ENCODE measurements around the gene ELP4. TPM values are rescaled to one million over a fixed set of nuclear protein-coding genes. Genes with fewer than 3 reads are reported as not detected.

The ELP4 gene
- total and polyA plus RNA-seq, 2 donors from 2014 or later = 20.3 to 26.2 TPM

DNA sequence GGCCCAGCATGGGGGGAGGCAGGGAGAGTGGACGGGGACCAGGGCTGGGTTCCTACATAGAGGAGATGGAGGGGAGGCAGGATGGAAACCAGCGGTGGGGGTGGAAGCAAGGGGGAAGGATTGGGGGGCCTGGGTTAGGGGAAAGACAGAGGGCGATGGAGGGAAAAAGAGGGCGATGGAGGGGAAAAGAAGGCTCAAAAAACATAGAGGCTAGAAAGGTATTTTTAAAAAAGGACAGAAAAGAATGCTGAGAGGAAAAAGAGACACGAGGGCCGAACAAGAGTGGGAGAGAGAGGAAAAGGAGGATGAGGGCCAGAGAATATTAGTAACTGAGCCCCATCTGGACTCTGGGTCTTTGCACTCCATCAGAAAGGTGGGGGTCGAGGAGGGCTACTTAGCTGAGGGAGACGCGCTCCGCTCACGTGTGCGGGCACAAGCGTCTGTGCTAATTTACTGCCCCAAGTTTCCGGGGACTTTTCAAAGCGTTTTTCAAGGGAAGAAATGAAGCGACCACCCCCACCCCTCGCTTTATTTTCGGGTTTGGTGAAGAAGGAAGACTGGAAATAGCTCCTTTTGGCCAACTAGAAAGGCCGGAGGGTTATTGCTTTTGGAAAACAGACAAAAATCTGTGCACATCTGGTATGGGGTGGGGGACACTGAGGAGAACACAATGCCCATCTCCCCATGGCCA, 287.1 kb downstream of the ELP4 start:
- DNase-seq = peak in 1 of 5 donors; percentile 9
- H3K4me3 ChIP-seq (ENCODE audit: low read length in 3 of 3) = no peak overlapping the region
- no peaks in the 10 kb centered on the region for H3K36me3 ChIP-seq (ENCODE audit: control insufficient read depth in 2 of 3, insufficient read depth in 3 of 3, low read length in 3 of 3)
- TF ChIP-seq, protein P1, sequence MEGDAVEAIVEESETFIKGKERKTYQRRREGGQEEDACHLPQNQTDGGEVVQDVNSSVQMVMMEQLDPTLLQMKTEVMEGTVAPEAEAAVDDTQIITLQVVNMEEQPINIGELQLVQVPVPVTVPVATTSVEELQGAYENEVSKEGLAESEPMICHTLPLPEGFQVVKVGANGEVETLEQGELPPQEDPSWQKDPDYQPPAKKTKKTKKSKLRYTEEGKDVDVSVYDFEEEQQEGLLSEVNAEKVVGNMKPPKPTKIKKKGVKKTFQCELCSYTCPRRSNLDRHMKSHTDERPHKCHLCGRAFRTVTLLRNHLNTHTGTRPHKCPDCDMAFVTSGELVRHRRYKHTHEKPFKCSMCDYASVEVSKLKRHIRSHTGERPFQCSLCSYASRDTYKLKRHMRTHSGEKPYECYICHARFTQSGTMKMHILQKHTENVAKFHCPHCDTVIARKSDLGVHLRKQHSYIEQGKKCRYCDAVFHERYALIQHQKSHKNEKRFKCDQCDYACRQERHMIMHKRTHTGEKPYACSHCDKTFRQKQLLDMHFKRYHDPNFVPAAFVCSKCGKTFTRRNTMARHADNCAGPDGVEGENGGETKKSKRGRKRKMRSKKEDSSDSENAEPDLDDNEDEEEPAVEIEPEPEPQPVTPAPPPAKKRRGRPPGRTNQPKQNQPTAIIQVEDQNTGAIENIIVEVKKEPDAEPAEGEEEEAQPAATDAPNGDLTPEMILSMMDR (IDR thresholded peaks at IDR 0.05; ENCODE audit: borderline replicate concordance, extremely low read depth, insufficient read depth) = no peak
- H3K9me3 ChIP-seq (ENCODE audit: control insufficient read depth in 2 of 3, insufficient read depth in 1 of 3, low read length in 3 of 3) = peaks cover 0 to 3% (median 0%) of the 10 kb centered on the region in 3 donors
- H3K4me1 ChIP-seq (ENCODE audit: control insufficient read depth in 2 of 3, insufficient read depth in 2 of 3, low read depth in 1 of 3, low read length in 3 of 3) = peaks cover 0 to 4% (median 3%) of the 10 kb centered on the region in 3 donors
- H3K27ac ChIP-seq (ENCODE audit: low read depth in 2 of 2, low read length in 2 of 2) = no peak overlapping the region
- FAIRE-seq = no peak
- peaks cover 48% of the 10 kb centered on the region for H3K27me3 ChIP-seq (ENCODE audit: control insufficient read depth, insufficient read depth, low read length)
- intact Hi-C loops (cut with DNase I) = no loop called here
- H3K9ac ChIP-seq (ENCODE audit: low read length in 3 of 3) = no peak overlapping the region

DNA sequence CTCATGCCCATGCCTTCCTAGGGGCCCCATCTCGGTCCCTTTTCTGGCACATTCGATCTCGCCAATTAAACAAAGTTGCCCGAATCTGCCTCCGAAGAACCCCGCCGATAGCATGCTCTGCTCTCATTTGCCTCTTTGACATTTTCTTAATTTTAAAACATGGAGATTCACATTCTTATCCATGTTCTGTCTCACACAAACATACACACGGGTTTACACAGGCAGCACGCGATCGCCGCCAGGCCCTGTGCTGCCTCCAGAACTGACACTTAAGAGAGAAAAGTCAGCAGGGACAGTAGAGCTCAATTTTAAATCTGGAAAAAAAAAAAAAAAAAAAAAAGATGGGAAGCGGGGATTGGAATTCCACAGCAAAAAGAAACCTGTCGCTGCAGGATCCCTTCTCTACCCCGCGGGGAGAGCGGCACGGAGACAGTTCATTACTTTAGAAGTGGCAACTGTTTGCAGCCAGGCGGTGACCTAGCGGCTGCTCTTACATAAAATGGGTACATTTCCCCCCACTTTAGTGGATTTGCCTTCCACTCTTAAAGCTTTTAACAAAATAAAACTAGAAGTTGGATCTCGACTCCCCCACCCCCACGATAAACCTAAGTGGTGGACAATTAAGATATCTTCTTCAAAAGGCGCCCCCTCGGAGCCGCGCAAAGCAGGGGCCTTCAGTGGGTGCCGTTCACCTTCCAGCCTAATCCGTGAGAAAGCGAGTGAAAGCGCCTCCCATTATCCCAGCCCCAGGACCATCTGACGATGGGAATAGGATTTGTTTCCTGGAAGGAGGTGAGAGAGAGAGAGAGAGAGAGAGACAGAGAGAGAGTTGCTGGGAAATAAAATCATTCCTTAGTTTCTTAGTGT, 287.9 kb downstream of the ELP4 start:
- no peak overlapping the region for H3K9ac ChIP-seq (ENCODE audit: low read length in 3 of 3)
- TF ChIP-seq, protein P1 (IDR thresholded peaks at IDR 0.05; ENCODE audit: borderline replicate concordance, extremely low read depth, insufficient read depth) = no peak

DNA sequence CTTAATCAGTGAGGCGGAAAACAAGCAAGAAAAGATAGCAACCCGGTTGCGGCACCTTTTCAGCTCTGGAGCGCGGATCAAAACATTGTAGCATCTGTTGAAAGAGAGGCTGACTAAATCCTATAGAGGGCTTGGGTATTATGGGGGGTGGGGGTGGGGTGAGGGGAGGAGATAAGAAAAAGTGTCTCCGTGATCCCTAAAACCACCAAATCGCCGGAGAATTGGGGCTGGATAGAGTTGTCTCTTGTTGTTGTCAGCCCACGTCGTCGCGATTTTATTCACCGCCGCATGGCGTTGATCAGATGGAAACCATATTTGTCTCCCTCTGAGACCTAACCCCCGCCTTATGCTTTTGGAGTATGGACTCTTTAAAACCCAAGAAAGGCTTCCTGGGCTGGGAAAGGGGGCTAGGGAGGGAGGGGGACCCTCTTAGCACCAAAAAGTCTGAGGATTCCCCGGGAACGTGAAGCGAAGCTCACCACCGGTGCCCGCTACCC, 288.5 kb downstream of the ELP4 start:
- Histone ChIP-seq H3K9me3 (ENCODE audit: control insufficient read depth in 2 of 3, insufficient read depth in 1 of 3, low read length in 3 of 3) (peaks cover 0 to 3% (median 0%) of the 10 kb centered on the region in 3 donors), H3K27me3 (ENCODE audit: control insufficient read depth, insufficient read depth, low read length) (peaks cover 61% of the 10 kb centered on the region), H3K4me3 (ENCODE audit: low read length in 3 of 3) (no peak overlapping the region), H3K9ac (ENCODE audit: low read length in 3 of 3) (no peak overlapping the region), H3K4me1 (ENCODE audit: control insufficient read depth in 2 of 3, insufficient read depth in 2 of 3, low read depth in 1 of 3, low read length in 3 of 3) (peaks cover 0 to 4% (median 3%) of the 10 kb centered on the region in 3 donors), H3K36me3 (ENCODE audit: control insufficient read depth in 2 of 3, insufficient read depth in 3 of 3, low read length in 3 of 3) (no peaks in the 10 kb centered on the region), H3K27ac (ENCODE audit: low read depth in 2 of 2, low read length in 2 of 2) (no peak overlapping the region)
- no peak for FAIRE-seq
- peak in 2 of 5 donors; percentile 14 to 19 for DNase-seq
- TF ChIP-seq, protein P1 (IDR thresholded peaks at IDR 0.05; ENCODE audit: borderline replicate concordance, extremely low read depth, insufficient read depth) = no peak
- intact Hi-C loops (cut with DNase I) = no loop called here

More for the DNA sequence above, 287.9 kb downstream of the ELP4 start:
- Histone ChIP-seq H3K9me3 (ENCODE audit: control insufficient read depth in 2 of 3, insufficient read depth in 1 of 3, low read length in 3 of 3) (peaks cover 0 to 3% (median 0%) of the 10 kb centered on the region in 3 donors), H3K27ac (ENCODE audit: low read depth in 2 of 2, low read length in 2 of 2) (no peak overlapping the region), H3K27me3 (ENCODE audit: control insufficient read depth, insufficient read depth, low read length) (peaks cover 54% of the 10 kb centered on the region), H3K36me3 (ENCODE audit: control insufficient read depth in 2 of 3, insufficient read depth in 3 of 3, low read length in 3 of 3) (no peaks in the 10 kb centered on the region), H3K4me3 (ENCODE audit: low read length in 3 of 3) (no peak overlapping the region), H3K4me1 (ENCODE audit: control insufficient read depth in 2 of 3, insufficient read depth in 2 of 3, low read depth in 1 of 3, low read length in 3 of 3) (peaks cover 0 to 4% (median 3%) of the 10 kb centered on the region in 3 donors)
- intact Hi-C loops (cut with DNase I) = no loop called here
- DNase-seq (peak in 2 of 5 donors; percentile 9), FAIRE-seq (no peak)

All from kidney (tissue), 14 donors.